Endodermal cell (in vitro differentiated cells): ENCODE measurements around the gene CYSTM1. TPM values are rescaled to one million over a fixed set of nuclear protein-coding genes. Genes with fewer than 3 reads are reported as not detected.

Experiments
- DNase-seq: peaks from one replicate; pipeline ENCODE4 v3.0.0-alpha.2; 2017
- H3K27ac ChIP-seq: 2 replicates; pipeline ENCODE4 v1.5.1; 2013; ENCODE audit warnings: mild to moderate bottlenecking, low read depth, low read length, moderate library complexity
- H3K27me3 ChIP-seq: 2 replicates; pipeline ENCODE4 v1.6.1; 2013; ENCODE audit warnings: mild to moderate bottlenecking, low read length, moderate library complexity; ENCODE audit not compliant: insufficient read depth, control insufficient read depth, poor library complexity, severe bottlenecking
- H3K36me3 ChIP-seq: 2 replicates; pipeline ENCODE4 v1.7.0; 2013; ENCODE audit warnings: mild to moderate bottlenecking, low read length, moderate library complexity; ENCODE audit not compliant: control insufficient read depth, insufficient read depth
- H3K4me1 ChIP-seq: one replicate; pipeline ENCODE4 v1.7.0; 2013; ENCODE audit warnings: low read length; ENCODE audit not compliant: control insufficient read depth, insufficient read depth
- H3K4me3 ChIP-seq: 2 replicates; pipeline ENCODE4 v1.5.1; 2013; ENCODE audit warnings: mild to moderate bottlenecking, low read length, moderate library complexity
- H3K9ac ChIP-seq: 2 replicates; pipeline ENCODE4 v1.6.1; 2013; ENCODE audit warnings: mild to moderate bottlenecking, low read length, moderate library complexity; ENCODE audit not compliant: poor library complexity, severe bottlenecking; ENCODE audit errors: extremely low read depth
- H3K9me3 ChIP-seq: 2 replicates; pipeline ENCODE4 v1.6.1; 2013; ENCODE audit warnings: mild to moderate bottlenecking, low read length, moderate library complexity; ENCODE audit not compliant: control insufficient read depth
- H3K27ac Mint-ChIP-seq: 2 replicates; pipeline ENCODE4 v1.8.0; 2020; ENCODE audit warnings: mixed read lengths
- H3K27me3 Mint-ChIP-seq: 2 replicates; pipeline ENCODE4 v1.8.0; 2021; ENCODE audit warnings: mild to moderate bottlenecking, mixed read lengths; ENCODE audit not compliant: insufficient read depth
- H3K36me3 Mint-ChIP-seq: 2 replicates; pipeline ENCODE4 v1.8.0; 2020; ENCODE audit warnings: low read depth, mixed read lengths
- H3K4me1 Mint-ChIP-seq: 2 replicates; pipeline ENCODE4 v1.8.0; 2020; ENCODE audit warnings: mixed read lengths
- H3K4me3 Mint-ChIP-seq: 2 replicates; pipeline ENCODE4 v1.8.0; 2020; ENCODE audit warnings: mild to moderate bottlenecking, moderate library complexity, mixed read lengths
- H3K9me3 Mint-ChIP-seq: 2 replicates; pipeline ENCODE4 v1.8.0; 2020; ENCODE audit warnings: mild to moderate bottlenecking, mixed read lengths
- WGBS, 2 experiments: methylation state at CpG; one replicate each; pipeline versions ENCODE4 v1.1.5 to v1.1.7; 2013; ENCODE audit warnings: missing lambda C conversion rate in 2 of 2, mixed read lengths in 1 of 2; ENCODE audit not compliant: insufficient coverage in 1 of 2, insufficient read length in 1 of 2; 5-methylcytosine and 5-hydroxymethylcytosine counted together
- total RNA-seq, 2 donors: library from RNA; stranded (reverse); fragmentation: NEBNext Ultra II Directional in 1 of 2; extraction: Animal tissue kit (Norgen Biotek cat#: 25700) in 1 of 2; gene quantifications; 2 replicates in 1 of 2; 3 replicates in 1 of 2; pipeline ENCODE4 v1.2.1, GENCODE V29; 2021
- TF ChIP-seq, protein P1 (sequence below): fragments of 200-600 bp; sonication (generic); conservative IDR thresholded peaks from 2 replicates; pipeline ENCODE4 v1.5.0; 2021; ENCODE audit warnings: antibody characterized with exemption, mild to moderate bottlenecking

Gene CYSTM1
- total RNA-seq, 2 donors from 2014 or later: 30.7 to 38.1 TPM

DNA sequence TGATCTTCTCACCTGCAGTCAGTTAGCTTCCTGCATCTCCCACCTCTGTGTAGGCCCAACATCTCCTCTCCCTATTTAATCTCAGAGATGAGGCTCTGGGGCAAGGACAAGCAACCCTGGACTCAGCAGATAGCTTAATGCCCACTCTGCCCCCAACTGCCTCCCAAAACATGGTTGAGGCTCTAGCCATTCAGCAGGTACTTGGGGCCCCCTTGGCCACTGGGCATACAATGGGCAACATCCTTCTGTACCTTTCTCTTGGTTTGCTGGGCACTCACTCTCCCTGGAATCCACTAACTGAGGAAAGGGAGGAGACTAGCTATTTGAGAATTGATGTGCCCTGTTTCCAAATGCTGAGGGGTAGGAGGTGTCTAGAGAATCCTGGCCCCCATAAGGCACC, 39.9 kb upstream of the CYSTM1 start:
- Histone ChIP-seq H3K4me1 (no peaks in the 10 kb centered on the region), H3K4me3 (no peak overlapping the region), H3K9me3 (no peaks in the 10 kb centered on the region), H3K27ac (no peak overlapping the region), H3K27me3 (no peaks in the 10 kb centered on the region), H3K9ac (no peak overlapping the region), H3K36me3 (no peaks in the 10 kb centered on the region)
- no peak for DNase-seq
- peaks cover 5% of the 10 kb centered on the region for H3K4me1 Mint-ChIP-seq
- TF ChIP-seq, protein P1, sequence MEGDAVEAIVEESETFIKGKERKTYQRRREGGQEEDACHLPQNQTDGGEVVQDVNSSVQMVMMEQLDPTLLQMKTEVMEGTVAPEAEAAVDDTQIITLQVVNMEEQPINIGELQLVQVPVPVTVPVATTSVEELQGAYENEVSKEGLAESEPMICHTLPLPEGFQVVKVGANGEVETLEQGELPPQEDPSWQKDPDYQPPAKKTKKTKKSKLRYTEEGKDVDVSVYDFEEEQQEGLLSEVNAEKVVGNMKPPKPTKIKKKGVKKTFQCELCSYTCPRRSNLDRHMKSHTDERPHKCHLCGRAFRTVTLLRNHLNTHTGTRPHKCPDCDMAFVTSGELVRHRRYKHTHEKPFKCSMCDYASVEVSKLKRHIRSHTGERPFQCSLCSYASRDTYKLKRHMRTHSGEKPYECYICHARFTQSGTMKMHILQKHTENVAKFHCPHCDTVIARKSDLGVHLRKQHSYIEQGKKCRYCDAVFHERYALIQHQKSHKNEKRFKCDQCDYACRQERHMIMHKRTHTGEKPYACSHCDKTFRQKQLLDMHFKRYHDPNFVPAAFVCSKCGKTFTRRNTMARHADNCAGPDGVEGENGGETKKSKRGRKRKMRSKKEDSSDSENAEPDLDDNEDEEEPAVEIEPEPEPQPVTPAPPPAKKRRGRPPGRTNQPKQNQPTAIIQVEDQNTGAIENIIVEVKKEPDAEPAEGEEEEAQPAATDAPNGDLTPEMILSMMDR: no peak
- no peak overlapping the region for H3K27ac Mint-ChIP-seq
- no peaks in the 10 kb centered on the region for H3K9me3 Mint-ChIP-seq
- peaks cover 16% of the 10 kb centered on the region for H3K27me3 Mint-ChIP-seq
- H3K36me3 Mint-ChIP-seq: no peaks in the 10 kb centered on the region
- no peak overlapping the region for H3K4me3 Mint-ChIP-seq

DNA sequence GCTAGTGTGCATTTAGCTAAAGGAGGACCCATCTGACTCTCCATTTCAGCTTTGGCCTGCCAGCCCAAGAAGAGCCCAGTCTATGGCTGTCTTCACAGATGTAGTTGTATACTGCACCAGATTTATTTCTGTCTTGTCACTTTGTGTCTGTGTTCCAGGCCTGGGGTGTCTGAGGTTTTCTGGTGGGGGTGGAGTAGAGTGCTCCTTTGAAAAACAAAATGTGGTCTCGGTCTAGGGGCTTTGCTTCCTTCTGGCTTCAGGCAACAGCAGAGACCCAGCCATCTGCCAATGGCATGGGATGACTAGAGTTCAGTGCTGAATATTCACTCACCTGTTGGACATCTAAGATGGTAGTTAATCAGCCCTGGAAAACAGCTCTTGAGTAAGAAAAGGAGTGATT, 38.4 kb upstream of the CYSTM1 start:
- no peaks in the 10 kb centered on the region for H3K4me1 ChIP-seq
- no peaks in the 10 kb centered on the region for H3K36me3 ChIP-seq
- DNase-seq: no peak
- no peak overlapping the region for H3K27ac ChIP-seq
- no peaks in the 10 kb centered on the region for H3K9me3 Mint-ChIP-seq
- H3K4me1 Mint-ChIP-seq: peaks cover 6% of the 10 kb centered on the region
- TF ChIP-seq, protein P1: no peak
- H3K36me3 Mint-ChIP-seq: no peaks in the 10 kb centered on the region
- H3K27ac Mint-ChIP-seq: no peak overlapping the region
- H3K4me3 ChIP-seq: no peak overlapping the region
- H3K4me3 Mint-ChIP-seq: no peak overlapping the region
- H3K27me3 ChIP-seq: peaks cover 12% of the 10 kb centered on the region
- peaks cover 27% of the 10 kb centered on the region for H3K27me3 Mint-ChIP-seq
- 83% methylated on average over 1 of the region's 1 CpG; no CpG with 5 or more reads in 1 of the 2 experiments for WGBS, 2 experiments
- no peaks in the 10 kb centered on the region for H3K9me3 ChIP-seq
- H3K9ac ChIP-seq: no peak overlapping the region

DNA sequence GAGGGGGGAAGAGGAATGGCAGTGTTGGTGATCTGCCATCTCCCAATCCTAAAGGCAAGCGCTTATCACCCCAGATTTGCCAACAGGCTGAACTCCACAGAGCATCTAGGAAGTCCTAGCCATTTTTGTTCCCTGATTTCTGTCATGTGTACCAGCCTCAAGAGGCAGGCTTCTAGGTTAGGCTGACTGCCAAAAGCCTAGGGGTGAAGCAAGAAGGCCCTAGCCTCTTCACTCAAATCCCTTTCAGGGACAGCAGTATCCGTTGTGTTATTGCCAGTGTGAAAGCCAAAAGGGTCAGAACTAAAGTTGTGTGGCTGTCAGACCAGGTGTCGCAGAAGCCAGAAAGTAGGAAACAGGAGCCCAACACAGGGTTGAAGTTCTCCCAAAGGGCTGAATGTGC, 34.6 kb upstream of the CYSTM1 start:
- Histone ChIP-seq H3K36me3 (no peaks in the 10 kb centered on the region), H3K27me3 (peaks cover 28% of the 10 kb centered on the region), H3K4me1 (peaks cover 6% of the 10 kb centered on the region), H3K4me3 (no peak overlapping the region), H3K9ac (no peak overlapping the region), H3K9me3 (no peaks in the 10 kb centered on the region), H3K27ac (no peak overlapping the region)
- Mint-ChIP-seq H3K36me3 (no peaks in the 10 kb centered on the region), H3K4me3 (no peak overlapping the region), H3K27ac (no peak overlapping the region), H3K4me1 (peaks cover 11% of the 10 kb centered on the region), H3K27me3 (peaks cover 38% of the 10 kb centered on the region), H3K9me3 (no peaks in the 10 kb centered on the region)
- no peak for DNase-seq
- WGBS, 2 experiments: 93 to 96% methylated on average over 2 to 3 of the region's 3 CpGs
- TF ChIP-seq, protein P1: no peak
